ENCODE results near the gene SLC9A5. TPM values are rescaled to one million over a fixed set of nuclear protein-coding genes. Genes with fewer than 3 reads are reported as not detected.
A peak's percentile ranks its signal among the peaks of the same experiment; 100 is the strongest.

SLC9A5 gene
- total and polyA plus RNA-seq, 2 donors (not counting 3 experiments of a cell fraction or from before 2014, with no cell fraction given), result 2.7 to 2.8 TPM

GRCh38 chr16:67284699-67285646, 36.2 kb downstream of the SLC9A5 start:
- Histone ChIP-seq H3K27ac (ENCODE audit: insufficient read depth, low read depth, low read length) (no peak overlapping the region), H3K36me3 (ENCODE audit: control insufficient read depth in 2 of 2, extremely low read depth in 1 of 2, insufficient read depth in 2 of 2, low read length in 2 of 2) (no peaks in the 10 kb centered on the region), H3K9me3 (replicated peaks; ENCODE audit: control insufficient read depth, insufficient read depth, low read length) (no peaks in the 10 kb centered on the region), H3K4me2 (ENCODE audit: insufficient read depth, low read length) (no peak overlapping the region), H3K27me3 (ENCODE audit: control insufficient read depth in 2 of 2, insufficient read depth in 2 of 2, low read length in 2 of 2) (no peaks in the 10 kb centered on the region), H2AFZ (ENCODE audit: low read depth, low read length) (no peak overlapping the region), H3K4me3 (replicated peaks in 1 of 3; ENCODE audit: insufficient read depth in 1 of 3, low read depth in 1 of 3, low read length in 3 of 3) (no peak overlapping the region), H3K4me1 (ENCODE audit: control insufficient read depth, extremely low read depth, insufficient read depth, low read length) (no peaks in the 10 kb centered on the region), H3K79me2 (ENCODE audit: control insufficient read depth, insufficient read depth, low read length) (no peaks in the 10 kb centered on the region), H4K20me1 (replicated peaks; ENCODE audit: control insufficient read depth, extremely low read depth, insufficient read depth, low read length) (no peaks in the 10 kb centered on the region), H3K9me1 (replicated peaks; ENCODE audit: control insufficient read depth, extremely low read depth, insufficient read depth, low read length) (no peaks in the 10 kb centered on the region), H3K9ac (replicated peaks; ENCODE audit: extremely low read depth, insufficient read depth, low read length) (no peak overlapping the region)
- intact Hi-C loops (cut with micrococcal nuclease), result no loop called here
- ChIA-PET POLR2A (no interaction called here), CTCF (interaction anchor here (0.6 to 4.5 kb wide), 25 partner anchors 8 to 180 kb away, joined by 3 to 55 read pairs (median 4); partner anchors contain the start of genes ELMO3, KCTD19, LRRC36 and TMEM208)
- no TSS peak for BruUV-seq (replicated peaks)
- FAIRE-seq (no peak), DNase-seq (ENCODE audit: low read depth, low spot score) (peak; percentile 13)
- dilution Hi-C loops (cut with MboI; ENCODE audit: extremely low pct_ligation_motif_present, low sequenced_read_pairs), result no loop called here
- TF ChIP-seq POLR2AphosphoS5 (IDR thresholded peaks at IDR 0.05; ENCODE audit: insufficient read depth, low read depth, low read length) (no peak), CTCF (IDR thresholded peaks at IDR 0.05; ENCODE audit: extremely low read depth in 1 of 2, insufficient read depth in 1 of 2, low read depth in 1 of 2, low read length in 2 of 2) (peak; percentile 29 to 65)

Measured in endothelial cell of umbilical vein (primary cell).